Measurements from ENCODE around the gene DEPDC4. TPM values are rescaled to one million over a fixed set of nuclear protein-coding genes. Genes with fewer than 3 reads are reported as not detected.
A peak's percentile ranks its signal among the peaks of the same experiment; 100 is the strongest.
"Not testable (repeated sequence)": the region's sequence is repeated elsewhere in the genome, so short reads cannot be mapped to it uniquely, and the experiment has no call there.

Gene DEPDC4
- total RNA-seq, 2 donors from 2014 or later = 3.8 to 4.1 TPM

DNA sequence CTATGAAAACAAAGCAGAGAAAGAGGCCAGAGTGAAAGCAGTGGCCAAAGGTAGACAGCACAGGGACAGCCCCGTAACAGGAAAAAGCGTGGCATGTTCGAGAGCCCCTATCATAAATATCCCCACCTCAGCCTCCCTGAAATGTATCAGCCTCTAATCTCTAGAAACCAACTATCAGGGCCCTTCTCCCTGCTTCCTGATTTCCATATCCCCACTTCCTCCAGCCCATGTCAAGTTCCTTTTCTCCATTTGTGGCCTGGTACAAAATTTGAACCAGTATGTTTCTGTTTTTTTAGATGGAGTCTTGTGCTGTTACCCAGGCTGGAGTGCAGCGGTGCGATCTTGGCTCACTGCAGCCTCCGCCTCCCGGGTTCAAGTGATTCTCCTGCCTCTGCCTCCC, 16.9 kb downstream of the DEPDC4 start:
- no peak for DNase-seq
- Mint-ChIP-seq H3K27ac (no peak overlapping the region), H3K9me3 (no peaks in the 10 kb centered on the region), H3K4me3 (no peak overlapping the region), H3K4me1 (ENCODE audit: low read depth) (no peaks in the 10 kb centered on the region), H3K27me3 (ENCODE audit: low read depth) (no peaks in the 10 kb centered on the region), H3K36me3 (ENCODE audit: insufficient read depth in 2 of 2) (no peaks in the 10 kb centered on the region)
- ATAC-seq (replicated peaks in 1 of 2) = no peak

DNA sequence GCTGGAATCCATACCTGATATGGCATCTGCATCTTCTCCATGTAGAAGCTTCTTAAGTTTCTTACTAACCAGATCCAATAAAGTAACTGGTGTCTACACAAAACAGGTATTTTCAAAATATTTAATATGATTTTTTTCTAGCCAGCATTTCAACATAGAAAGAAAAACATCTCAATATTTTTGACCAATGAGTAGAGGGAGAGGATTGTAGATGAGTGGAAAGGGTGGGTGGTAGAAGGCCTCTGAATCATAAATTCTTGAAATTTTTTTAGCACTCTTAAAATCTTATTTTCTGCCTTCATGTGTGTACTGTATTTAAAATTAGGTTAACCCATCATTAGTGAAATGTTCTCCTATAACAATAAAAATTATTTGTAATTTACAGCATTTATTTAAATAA, 18.0 kb downstream of the DEPDC4 start:
- H3K27ac Mint-ChIP-seq = no peak overlapping the region
- no peaks in the 10 kb centered on the region for H3K36me3 Mint-ChIP-seq (ENCODE audit: insufficient read depth in 2 of 2)
- no peaks in the 10 kb centered on the region for H3K27me3 Mint-ChIP-seq (ENCODE audit: low read depth)
- ATAC-seq (replicated peaks in 1 of 2) (no peak), DNase-seq (no peak)
- H3K4me1 Mint-ChIP-seq (ENCODE audit: low read depth) = no peaks in the 10 kb centered on the region
- no peak overlapping the region for H3K4me3 Mint-ChIP-seq
- no peaks in the 10 kb centered on the region for H3K9me3 Mint-ChIP-seq

DNA sequence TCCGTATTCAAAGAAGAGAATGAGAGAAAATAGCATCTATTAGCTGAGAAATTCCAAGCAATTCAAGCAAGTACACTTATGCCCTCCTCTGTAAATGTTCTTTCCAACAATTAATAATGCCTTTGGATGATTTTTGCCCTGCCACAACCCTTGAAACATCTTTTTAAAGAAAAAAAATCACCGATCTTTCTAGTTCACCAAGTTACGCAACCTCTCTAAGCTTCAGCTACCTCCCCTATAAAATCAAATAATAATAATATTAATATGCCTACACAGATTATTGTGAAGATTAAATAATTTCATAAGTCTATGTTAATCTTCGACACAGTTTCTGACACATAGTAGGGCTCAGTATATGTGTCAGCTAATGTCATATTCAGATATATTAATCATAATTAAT, 19.1 kb downstream of the DEPDC4 start:
- Mint-ChIP-seq H3K36me3 (ENCODE audit: insufficient read depth in 2 of 2) (no peaks in the 10 kb centered on the region), H3K9me3 (no peaks in the 10 kb centered on the region), H3K27ac (no peak overlapping the region), H3K27me3 (ENCODE audit: low read depth) (no peaks in the 10 kb centered on the region), H3K4me1 (ENCODE audit: low read depth) (no peaks in the 10 kb centered on the region), H3K4me3 (no peak overlapping the region)
- DNase-seq = no peak
- ATAC-seq (replicated peaks in 1 of 2) = no peak

DNA sequence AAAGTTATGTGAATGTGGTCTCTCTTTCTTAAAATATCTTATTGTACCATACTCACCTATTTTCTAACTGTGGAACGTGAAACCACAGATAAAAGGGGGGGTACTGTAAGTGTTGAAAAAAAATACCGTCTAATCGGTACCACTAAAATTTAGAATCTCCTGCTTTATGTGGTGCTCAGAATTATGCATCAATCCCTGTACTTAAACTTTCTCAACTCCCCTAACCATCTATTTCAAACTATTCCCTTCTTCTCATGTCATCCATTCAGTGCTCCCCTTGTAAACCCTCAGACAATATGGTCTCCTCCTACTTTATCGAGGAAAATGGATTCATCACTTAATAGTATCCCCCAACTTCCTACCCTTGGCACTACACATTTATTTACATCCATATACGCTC, 23.7 kb downstream of the DEPDC4 start:
- DNase-seq (no peak), ATAC-seq (replicated peaks in 1 of 2) (no peak)
- Mint-ChIP-seq H3K9me3 (no peaks in the 10 kb centered on the region), H3K27ac (no peak overlapping the region), H3K27me3 (ENCODE audit: low read depth) (no peaks in the 10 kb centered on the region), H3K4me1 (ENCODE audit: low read depth) (no peaks in the 10 kb centered on the region), H3K4me3 (no peak overlapping the region), H3K36me3 (ENCODE audit: insufficient read depth in 2 of 2) (no peaks in the 10 kb centered on the region)

DNA sequence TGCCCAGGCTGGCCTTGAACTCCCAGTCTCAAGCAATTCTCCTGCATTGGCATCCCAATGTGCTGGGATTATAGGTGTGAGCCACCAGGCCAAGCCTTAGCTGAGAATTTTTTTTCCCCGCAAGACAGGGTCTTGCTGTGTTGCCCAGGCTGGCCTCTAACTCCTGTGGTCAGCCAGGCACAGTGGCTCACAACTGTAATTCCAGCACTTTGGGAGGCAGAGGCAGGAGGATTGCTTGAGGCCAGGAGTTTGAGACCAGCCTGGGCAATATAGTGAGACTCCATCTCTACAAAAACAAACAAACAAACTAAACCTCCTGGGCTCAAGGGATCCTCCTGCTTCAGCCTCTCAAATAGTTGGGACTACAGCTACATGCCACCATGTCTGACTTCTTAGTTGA, 27.3 kb downstream of the DEPDC4 start:
- Mint-ChIP-seq H3K27ac (no peak overlapping the region), H3K4me3 (no peak overlapping the region), H3K36me3 (ENCODE audit: insufficient read depth in 2 of 2) (no peaks in the 10 kb centered on the region), H3K9me3 (no peaks in the 10 kb centered on the region), H3K27me3 (ENCODE audit: low read depth) (no peaks in the 10 kb centered on the region), H3K4me1 (ENCODE audit: low read depth) (no peaks in the 10 kb centered on the region)
- ATAC-seq (replicated peaks in 1 of 2) (no peak), DNase-seq (no peak)

DNA sequence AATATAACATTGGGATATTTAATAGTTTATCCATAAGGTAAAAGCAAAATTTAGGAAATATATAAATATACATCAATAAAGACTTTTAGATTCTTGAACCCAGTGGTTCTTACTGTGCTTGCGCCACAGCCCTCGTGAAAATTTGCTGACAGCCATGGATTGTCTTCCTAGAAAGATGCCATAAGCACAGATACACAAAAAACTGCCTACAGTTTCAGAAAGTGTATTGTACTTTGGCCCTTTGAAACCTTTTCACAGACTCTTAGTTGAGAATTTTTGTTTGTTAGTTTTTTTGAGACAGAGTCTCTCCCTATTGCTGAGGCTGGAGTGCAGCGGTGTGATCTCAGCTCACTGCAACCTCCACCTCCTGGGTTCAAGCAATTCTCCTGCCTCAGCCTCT, 28.1 kb downstream of the DEPDC4 start:
- Mint-ChIP-seq H3K27me3 (ENCODE audit: low read depth) (no peaks in the 10 kb centered on the region), H3K27ac (no peak overlapping the region), H3K9me3 (no peaks in the 10 kb centered on the region), H3K36me3 (ENCODE audit: insufficient read depth in 2 of 2) (no peaks in the 10 kb centered on the region), H3K4me3 (no peak overlapping the region), H3K4me1 (ENCODE audit: low read depth) (no peaks in the 10 kb centered on the region)
- ATAC-seq (replicated peaks in 1 of 2) (no peak), DNase-seq (no peak)

DNA sequence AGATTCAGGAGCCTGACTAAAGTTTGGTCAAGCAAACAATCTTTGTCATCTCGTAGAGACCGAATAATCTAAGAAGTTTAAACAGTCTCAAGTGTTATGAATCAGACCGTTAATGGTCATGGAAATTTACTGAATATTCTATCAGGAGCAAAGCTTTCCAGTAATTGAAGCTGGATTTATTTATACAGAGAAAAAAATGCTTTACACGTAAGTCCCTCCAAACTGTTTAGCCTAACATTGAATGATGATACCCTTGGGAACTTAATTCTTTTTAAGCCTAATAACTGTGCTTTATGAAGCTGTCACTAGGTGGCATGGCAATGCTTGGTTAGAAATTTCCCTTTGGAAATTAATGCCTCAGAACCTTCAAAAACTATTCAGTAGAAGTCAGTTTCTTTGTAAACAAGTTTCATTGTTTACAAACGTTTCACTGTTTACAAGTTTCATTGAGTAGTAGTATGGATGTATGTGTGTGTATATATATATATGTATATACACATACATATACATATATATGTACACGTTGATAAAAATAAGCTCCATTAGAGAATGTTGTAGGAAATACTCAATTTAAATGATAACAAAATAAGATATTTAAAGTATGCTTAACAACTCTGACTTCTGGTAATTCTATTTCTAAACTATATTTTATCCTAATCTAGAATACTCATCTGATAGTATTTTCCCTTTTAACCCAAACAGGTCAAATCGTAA, 32.1 kb downstream of the DEPDC4 start:
- ATAC-seq (replicated peaks in 1 of 2) = no peak
- H3K4me3 Mint-ChIP-seq = no peak overlapping the region
- no peaks in the 10 kb centered on the region for H3K4me1 Mint-ChIP-seq (ENCODE audit: low read depth)
- DNase-seq = no peak
- no peaks in the 10 kb centered on the region for H3K36me3 Mint-ChIP-seq (ENCODE audit: insufficient read depth in 2 of 2)
- H3K27ac Mint-ChIP-seq = no peak overlapping the region
- no peaks in the 10 kb centered on the region for H3K9me3 Mint-ChIP-seq
- no peaks in the 10 kb centered on the region for H3K27me3 Mint-ChIP-seq (ENCODE audit: low read depth)

DNA sequence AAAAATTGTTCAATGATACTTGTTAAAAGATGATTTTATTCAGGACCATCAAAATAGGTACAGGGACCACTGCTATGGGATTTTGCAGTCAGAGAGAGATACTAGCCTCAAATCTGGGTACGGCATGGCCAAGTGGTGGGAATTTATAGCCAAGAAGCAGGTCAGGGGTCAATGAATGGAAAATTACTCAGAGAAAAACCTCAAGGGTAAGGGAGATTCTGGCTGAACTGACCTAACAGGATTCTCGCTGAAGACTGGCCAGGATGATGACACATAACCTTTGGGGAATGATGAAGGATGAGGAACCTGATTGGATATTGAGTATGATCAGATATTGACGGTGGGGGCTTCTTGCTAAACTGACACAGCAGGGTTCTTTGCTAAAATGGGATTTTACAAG, 32.7 kb downstream of the DEPDC4 start:
- no peaks in the 10 kb centered on the region for H3K36me3 Mint-ChIP-seq (ENCODE audit: insufficient read depth in 2 of 2)
- H3K27me3 Mint-ChIP-seq (ENCODE audit: low read depth) = no peaks in the 10 kb centered on the region
- no peaks in the 10 kb centered on the region for H3K9me3 Mint-ChIP-seq
- no peaks in the 10 kb centered on the region for H3K4me1 Mint-ChIP-seq (ENCODE audit: low read depth)
- H3K27ac Mint-ChIP-seq = no peak overlapping the region
- ATAC-seq (replicated peaks in 1 of 2) = no peak
- H3K4me3 Mint-ChIP-seq = no peak overlapping the region
- DNase-seq = no peak

DNA sequence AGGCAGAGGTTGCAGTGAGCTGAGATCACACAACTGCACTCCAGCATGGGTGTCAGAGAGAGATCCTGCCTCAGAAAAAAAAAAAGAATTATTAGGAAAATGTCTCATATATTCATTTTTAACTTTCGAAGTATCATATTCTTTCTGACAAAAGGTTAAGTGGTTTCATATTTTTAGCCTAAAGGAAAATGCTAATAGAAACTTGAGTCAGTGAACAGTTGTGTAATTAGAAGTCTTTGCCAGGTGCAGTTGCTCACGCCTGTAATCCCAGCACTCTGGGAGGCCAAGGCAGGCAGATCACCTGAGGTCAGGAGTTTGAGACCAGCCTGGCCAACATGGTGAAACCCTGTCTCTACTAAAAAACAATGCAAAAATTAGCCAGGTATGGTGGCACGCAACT, 35.0 kb downstream of the DEPDC4 start:
- not testable (repeated sequence) for H3K27me3 Mint-ChIP-seq (ENCODE audit: low read depth); H3K4me3 Mint-ChIP-seq; H3K27ac Mint-ChIP-seq; DNase-seq; H3K36me3 Mint-ChIP-seq (ENCODE audit: insufficient read depth in 2 of 2); ATAC-seq (replicated peaks in 1 of 2); H3K4me1 Mint-ChIP-seq (ENCODE audit: low read depth); H3K9me3 Mint-ChIP-seq

DNA sequence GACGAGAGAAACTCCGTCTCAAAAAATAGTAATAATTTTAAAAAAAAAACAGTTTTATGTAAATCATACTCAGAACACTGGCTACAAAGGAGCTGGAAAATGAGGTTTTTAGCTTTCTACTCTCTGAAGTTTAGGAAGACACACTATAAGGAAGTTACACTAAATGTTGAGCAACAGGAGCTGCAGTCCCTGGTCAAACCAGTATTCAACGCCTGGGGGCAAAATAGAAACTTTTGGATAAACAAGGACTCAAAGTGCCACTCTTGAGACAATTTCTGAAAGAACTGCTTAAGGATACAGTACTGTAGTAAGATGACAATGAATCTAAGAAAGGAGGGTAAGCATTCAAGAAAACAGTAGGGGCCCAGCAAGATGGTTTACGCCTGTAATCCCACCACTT, 37.0 kb downstream of the DEPDC4 start:
- no peak for ATAC-seq (replicated peaks in 1 of 2)
- H3K27ac Mint-ChIP-seq = no peak overlapping the region

DNA sequence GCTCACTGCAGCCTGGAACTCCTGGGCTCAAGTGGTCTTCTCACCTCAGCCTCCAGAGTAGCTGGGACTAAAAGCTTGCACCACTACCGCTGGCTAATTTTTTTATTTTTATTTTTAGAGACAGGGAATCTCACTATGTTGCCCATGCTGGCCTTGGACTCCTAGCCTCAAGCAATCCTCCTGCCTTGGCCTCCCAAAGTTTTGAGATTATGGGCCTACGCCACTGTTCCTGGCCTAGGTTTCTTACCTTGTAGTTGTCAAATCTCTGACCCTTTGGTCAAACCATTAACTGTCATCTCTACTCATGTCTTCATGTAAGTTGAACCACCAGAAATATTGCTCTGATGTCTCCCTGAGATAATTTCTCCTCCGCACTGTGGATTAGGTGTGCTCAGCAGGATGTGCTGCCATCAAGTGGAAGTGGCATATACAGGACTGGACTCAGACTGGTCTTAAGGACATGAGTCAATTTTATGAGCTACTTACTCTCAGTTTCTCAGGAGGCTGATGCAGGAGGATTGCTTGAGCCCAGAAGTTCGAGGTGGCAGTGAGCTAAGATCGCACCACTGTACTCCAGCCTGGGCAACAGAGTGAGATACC, 37.7 kb downstream of the DEPDC4 start:
- DNase-seq (no peak), ATAC-seq (replicated peaks in 1 of 2) (no peak)
- no peaks in the 10 kb centered on the region for H3K27me3 Mint-ChIP-seq (ENCODE audit: low read depth)
- H3K4me3 Mint-ChIP-seq = no peak overlapping the region
- no peaks in the 10 kb centered on the region for H3K4me1 Mint-ChIP-seq (ENCODE audit: low read depth)
- no peaks in the 10 kb centered on the region for H3K9me3 Mint-ChIP-seq
- H3K27ac Mint-ChIP-seq = no peak overlapping the region
- H3K36me3 Mint-ChIP-seq (ENCODE audit: insufficient read depth in 2 of 2) = no peaks in the 10 kb centered on the region

More for the DNA sequence above, 37.0 kb downstream of the DEPDC4 start:
- no peaks in the 10 kb centered on the region for H3K27me3 Mint-ChIP-seq (ENCODE audit: low read depth)
- H3K36me3 Mint-ChIP-seq (ENCODE audit: insufficient read depth in 2 of 2) = no peaks in the 10 kb centered on the region
- H3K9me3 Mint-ChIP-seq = no peaks in the 10 kb centered on the region
- no peak overlapping the region for H3K4me3 Mint-ChIP-seq
- H3K4me1 Mint-ChIP-seq (ENCODE audit: low read depth) = no peaks in the 10 kb centered on the region
- DNase-seq = no peak

DNA sequence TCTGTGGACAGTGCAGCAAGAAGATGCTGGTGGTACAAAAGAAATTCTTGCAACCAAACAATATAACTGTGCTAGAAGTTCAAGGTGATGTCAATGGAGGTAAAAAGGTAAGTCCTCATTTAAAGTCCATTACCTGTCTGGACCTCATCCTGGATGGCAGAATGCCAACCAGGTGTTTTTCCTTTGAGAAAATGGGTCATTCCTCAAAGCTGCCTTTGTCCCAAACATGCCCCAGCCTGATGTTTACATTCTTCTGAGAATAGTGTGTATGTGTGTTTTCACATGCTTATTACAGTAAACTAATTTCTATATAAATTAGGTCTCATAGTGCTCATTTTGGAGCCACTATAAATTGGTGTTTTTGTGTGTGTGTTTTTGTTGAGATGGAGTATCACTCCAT, 41.4 kb downstream of the DEPDC4 start:
- no peaks in the 10 kb centered on the region for H3K4me1 Mint-ChIP-seq (ENCODE audit: low read depth)
- no peak overlapping the region for H3K4me3 Mint-ChIP-seq
- no peak overlapping the region for H3K27ac Mint-ChIP-seq
- no peaks in the 10 kb centered on the region for H3K9me3 Mint-ChIP-seq
- peaks cover 0 to 5% of the 10 kb centered on the region in 2 donors for H3K36me3 Mint-ChIP-seq (ENCODE audit: insufficient read depth in 2 of 2)
- DNase-seq = no peak
- no peaks in the 10 kb centered on the region for H3K27me3 Mint-ChIP-seq (ENCODE audit: low read depth)
- ATAC-seq (replicated peaks in 1 of 2) = no peak

DNA sequence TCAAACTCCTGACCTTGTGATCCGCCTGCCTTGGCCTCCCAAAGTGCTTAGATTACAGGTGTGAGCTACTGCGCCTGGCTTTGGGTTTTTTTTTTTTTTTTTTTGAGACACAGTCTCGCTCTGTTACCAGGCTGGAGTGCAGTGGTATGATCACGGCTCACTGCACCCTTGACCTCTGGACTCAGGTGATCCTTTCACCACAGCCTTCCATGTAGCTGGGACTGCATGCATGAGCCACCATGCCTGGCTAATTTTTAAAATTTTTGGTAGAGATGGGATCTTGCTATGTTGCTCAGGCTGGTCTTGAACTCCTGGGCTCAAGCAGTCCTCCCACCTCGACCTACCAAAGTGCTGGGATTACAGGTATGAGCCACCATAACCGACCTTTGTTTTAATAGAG, 44.7 kb downstream of the DEPDC4 start:
- not testable (repeated sequence) for H3K4me1 Mint-ChIP-seq (ENCODE audit: low read depth); H3K27me3 Mint-ChIP-seq (ENCODE audit: low read depth); H3K4me3 Mint-ChIP-seq; DNase-seq; ATAC-seq (replicated peaks in 1 of 2); H3K9me3 Mint-ChIP-seq; H3K36me3 Mint-ChIP-seq (ENCODE audit: insufficient read depth in 2 of 2)
- peak overlapping the region; percentile 68 for H3K27ac Mint-ChIP-seq

DNA sequence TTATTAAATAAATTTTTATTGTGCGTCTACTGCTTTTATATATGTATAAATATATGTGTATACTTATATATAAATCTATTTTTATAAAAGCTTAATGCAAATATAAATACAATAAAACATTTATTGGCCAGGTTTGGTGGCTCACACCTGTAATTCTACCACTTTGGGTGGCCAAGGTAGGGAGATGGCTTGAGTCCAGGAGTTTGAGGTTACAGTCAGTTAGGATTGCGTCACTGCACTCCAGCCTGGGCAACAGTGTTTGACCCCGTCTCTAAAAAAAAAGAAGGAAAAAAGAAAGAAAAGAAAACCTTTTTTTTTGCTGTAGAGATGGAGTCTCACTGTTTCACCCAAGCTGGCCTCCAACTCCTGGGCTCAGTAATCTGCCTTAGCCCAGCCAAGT, 45.4 kb downstream of the DEPDC4 start:
- Mint-ChIP-seq H3K4me1 (ENCODE audit: low read depth) (no peaks in the 10 kb centered on the region), H3K4me3 (no peak overlapping the region), H3K9me3 (no peaks in the 10 kb centered on the region), H3K36me3 (ENCODE audit: insufficient read depth in 2 of 2) (peaks cover 0 to 10% of the 10 kb centered on the region in 2 donors), H3K27me3 (ENCODE audit: low read depth) (no peaks in the 10 kb centered on the region), H3K27ac (no peak overlapping the region)
- ATAC-seq (replicated peaks in 1 of 2) (no peak), DNase-seq (no peak)

Measured in activated T-cell treated with anti-CD3 and anti-CD28 coated beads, Interleukin-2, amount 50 U/mL, for 72 hours (primary cell).